Gastroesophageal sphincter (tissue), 4 donors: Measurements from ENCODE around the gene PRX. TPM values are rescaled to one million over a fixed set of nuclear protein-coding genes. Genes with fewer than 3 reads are reported as not detected.

Experiments
- ATAC-seq: fragments of 150-250 bp; one replicate; pipeline ENCODE4 v1.9.1; 2016; ENCODE audit warnings: mild to moderate bottlenecking, moderate library complexity
- H3K27ac ChIP-seq, 4 donors: fragments of 200-600 bp; sonication (generic) in 3 of 4; 1 replicate in 3 of 4; 2 replicates in 1 of 4; pipeline ENCODE4 v1.5.1; 2016 to 2019
- H3K27me3 ChIP-seq: fragments of 200-600 bp; sonication (generic); one replicate; pipeline ENCODE4 v1.5.1; 2019
- H3K36me3 ChIP-seq, 2 donors: fragments of 200-600 bp; sonication (generic); one replicate each; pipeline ENCODE4 v1.5.1; 2019; ENCODE audit warnings: control low read depth in 1 of 2
- H3K4me1 ChIP-seq, 3 donors: fragments of 200-600 bp; sonication (generic); 1 replicate in 2 of 3; 2 replicates in 1 of 3; pipeline ENCODE4 v1.5.1; 2016 to 2019; ENCODE audit warnings: control low read depth in 2 of 3
- H3K4me3 ChIP-seq, 2 donors: fragments of 200-600 bp; sonication (generic); one replicate each; pipeline ENCODE4 v1.5.1; 2019; ENCODE audit warnings: mild to moderate bottlenecking in 1 of 2, moderate library complexity in 1 of 2
- H3K9me3 ChIP-seq, 3 donors: fragments of 200-600 bp; sonication (generic); one replicate each; pipeline ENCODE4 v1.5.1; 2017 to 2019; ENCODE audit warnings: control low read depth in 2 of 3
- EP300 ChIP-seq: sonication (generic); formaldehyde crosslinking; IDR thresholded peaks from one replicate; pipeline ENCODE4 v1.6.1; 2017; ENCODE audit warnings: antibody characterized with exemption, mild to moderate bottlenecking
- POLR2A ChIP-seq, 2 donors: fragments of 450-650 bp; IDR thresholded peaks; one replicate each; pipeline ENCODE4 v1.6.1; 2017; ENCODE audit warnings: antibody characterized with exemption in 2 of 2, mild to moderate bottlenecking in 2 of 2, moderate library complexity in 1 of 2
- POLR2AphosphoS5 ChIP-seq: sonication (generic); formaldehyde crosslinking; IDR thresholded peaks from one replicate; pipeline ENCODE4 v1.6.1; 2017; ENCODE audit warnings: antibody characterized with exemption
- WGBS, 2 donors: methylation state at CpG; one replicate each; pipeline ENCODE4 v1.1.5; 2018; ENCODE audit warnings: low coverage in 1 of 2; 5-methylcytosine and 5-hydroxymethylcytosine counted together
- total RNA-seq, 4 donors: library from RNA; depleted of rRNA; stranded (reverse); fragments of >200 nt; gene quantifications; one replicate each; pipeline ENCODE4 v1.1.0, GENCODE V29; 2016
- TF ChIP-seq, protein P1 (sequence below), 4 experiments: fragments of 200-600 bp in 2 of 4; fragments of 450-650 bp in 2 of 4; sonication (generic) in 1 of 4; IDR thresholded peaks; one replicate each; pipeline ENCODE4 v1.5.1; 2017 to 2019; ENCODE audit warnings: antibody characterized with exemption in 4 of 4, mild to moderate bottlenecking in 2 of 4, moderate library complexity in 2 of 4

Gene PRX
- total RNA-seq, 4 donors from 2014 or later: 4.5 to 12.7 (median 6.7) TPM

DNA sequence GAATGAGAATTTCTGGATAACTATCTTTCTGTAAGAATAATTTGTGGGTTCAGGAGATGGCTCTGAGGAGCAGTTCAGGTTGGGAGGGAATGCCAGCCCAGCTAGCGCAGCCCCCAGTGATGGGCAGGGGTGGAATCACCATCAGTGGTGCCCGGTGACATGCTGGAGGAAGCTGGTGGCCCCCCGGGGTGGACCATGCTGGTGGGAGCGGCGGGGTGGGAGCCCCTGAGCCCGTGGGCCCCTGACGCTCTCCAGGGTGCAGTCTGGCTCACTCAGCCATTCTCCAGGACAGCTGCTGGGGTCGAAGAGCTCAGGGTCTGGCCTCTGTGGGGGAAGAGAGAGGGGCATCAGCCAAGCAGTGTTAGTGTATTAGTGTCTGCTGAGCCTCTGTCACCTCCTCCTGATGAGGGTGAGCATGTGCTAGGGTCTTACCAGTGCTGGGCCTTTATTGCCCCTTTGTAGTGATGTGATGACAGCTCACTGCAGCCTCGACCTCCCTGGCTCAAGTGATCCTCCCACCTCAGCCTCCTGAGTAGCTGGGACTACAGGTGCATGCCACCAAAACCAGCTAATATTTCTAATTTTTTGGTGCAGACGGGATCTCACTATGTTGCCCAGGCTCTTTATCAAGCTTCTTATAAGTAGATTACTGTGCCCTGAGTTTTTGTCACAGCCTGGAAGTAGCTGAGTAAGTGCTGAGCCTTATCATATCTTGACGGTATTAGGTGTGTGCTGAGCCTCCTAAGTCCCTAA lies 33.6 kb downstream of the PRX start:
- Histone ChIP-seq H3K4me1 (no peaks in the 10 kb centered on the region), H3K9me3 (no peaks in the 10 kb centered on the region), H3K27me3 (no peaks in the 10 kb centered on the region), H3K27ac (no peak overlapping the region), H3K36me3 (peaks cover 0 to 62% of the 10 kb centered on the region in 2 donors), H3K4me3 (no peak overlapping the region)
- no peak for ATAC-seq
- TF ChIP-seq, protein P1, sequence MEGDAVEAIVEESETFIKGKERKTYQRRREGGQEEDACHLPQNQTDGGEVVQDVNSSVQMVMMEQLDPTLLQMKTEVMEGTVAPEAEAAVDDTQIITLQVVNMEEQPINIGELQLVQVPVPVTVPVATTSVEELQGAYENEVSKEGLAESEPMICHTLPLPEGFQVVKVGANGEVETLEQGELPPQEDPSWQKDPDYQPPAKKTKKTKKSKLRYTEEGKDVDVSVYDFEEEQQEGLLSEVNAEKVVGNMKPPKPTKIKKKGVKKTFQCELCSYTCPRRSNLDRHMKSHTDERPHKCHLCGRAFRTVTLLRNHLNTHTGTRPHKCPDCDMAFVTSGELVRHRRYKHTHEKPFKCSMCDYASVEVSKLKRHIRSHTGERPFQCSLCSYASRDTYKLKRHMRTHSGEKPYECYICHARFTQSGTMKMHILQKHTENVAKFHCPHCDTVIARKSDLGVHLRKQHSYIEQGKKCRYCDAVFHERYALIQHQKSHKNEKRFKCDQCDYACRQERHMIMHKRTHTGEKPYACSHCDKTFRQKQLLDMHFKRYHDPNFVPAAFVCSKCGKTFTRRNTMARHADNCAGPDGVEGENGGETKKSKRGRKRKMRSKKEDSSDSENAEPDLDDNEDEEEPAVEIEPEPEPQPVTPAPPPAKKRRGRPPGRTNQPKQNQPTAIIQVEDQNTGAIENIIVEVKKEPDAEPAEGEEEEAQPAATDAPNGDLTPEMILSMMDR (IDR thresholded peaks at IDR 0.05): no peak
- no peak for TF ChIP-seq POLR2A (IDR thresholded peaks at IDR 0.05)
- TF ChIP-seq EP300: no peak
- TF ChIP-seq POLR2AphosphoS5: no peak
- WGBS, 2 donors: 66 to 90% methylated on average over 3 to 6 of the region's 11 CpGs

DNA sequence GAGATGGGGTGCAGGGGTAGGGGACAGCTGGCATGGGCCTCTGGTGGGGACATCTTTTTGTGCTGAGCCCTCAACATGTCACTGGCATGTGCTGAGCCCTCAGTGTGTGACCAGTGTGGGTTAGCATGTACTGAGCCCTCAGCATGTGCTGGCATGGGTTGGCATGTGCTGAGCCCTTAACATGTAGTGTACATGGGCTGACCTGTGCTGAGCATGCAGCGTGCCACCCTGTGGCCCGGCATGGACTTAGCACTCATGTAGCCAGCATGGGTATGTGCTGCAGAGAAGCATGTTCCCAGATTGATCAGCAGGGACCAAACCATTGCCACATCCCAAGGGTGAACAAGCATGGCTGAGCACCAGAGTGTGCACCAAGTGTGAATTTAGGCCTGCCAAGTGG lies 34.7 kb downstream of the PRX start:
- WGBS, 2 donors: no CpG with 5 or more reads among the region's 2 CpGs
- no peak for TF ChIP-seq EP300
- TF ChIP-seq POLR2AphosphoS5: no peak
- no peak for TF ChIP-seq POLR2A (IDR thresholded peaks at IDR 0.05)
- TF ChIP-seq, protein P1 (IDR thresholded peaks at IDR 0.05): no peak
- H3K36me3 ChIP-seq: peaks cover 0 to 74% of the 10 kb centered on the region in 2 donors

GRCh38 chr19:40377876-40378385 lies 35.2 kb downstream of the PRX start:
- Histone ChIP-seq H3K4me3 (no peak overlapping the region), H3K36me3 (peaks cover 0 to 79% of the 10 kb centered on the region in 2 donors), H3K27me3 (no peaks in the 10 kb centered on the region), H3K27ac (no peak overlapping the region), H3K4me1 (no peaks in the 10 kb centered on the region), H3K9me3 (no peaks in the 10 kb centered on the region)
- TF ChIP-seq, protein P1 (IDR thresholded peaks at IDR 0.05): no peak
- TF ChIP-seq POLR2A (IDR thresholded peaks at IDR 0.05): no peak
- TF ChIP-seq POLR2AphosphoS5: no peak
- no peak for TF ChIP-seq EP300
- WGBS, 2 donors: 60% methylated on average over 1 of the region's 25 CpGs; no CpG with 5 or more reads in 1 of the 2 donors
- no peak for ATAC-seq

More for the DNA sequence above, 34.7 kb downstream of the PRX start:
- ATAC-seq: no peak
- H3K4me1 ChIP-seq: no peaks in the 10 kb centered on the region
- no peaks in the 10 kb centered on the region for H3K27me3 ChIP-seq
- H3K27ac ChIP-seq: no peak overlapping the region
- H3K4me3 ChIP-seq: no peak overlapping the region
- no peaks in the 10 kb centered on the region for H3K9me3 ChIP-seq

DNA sequence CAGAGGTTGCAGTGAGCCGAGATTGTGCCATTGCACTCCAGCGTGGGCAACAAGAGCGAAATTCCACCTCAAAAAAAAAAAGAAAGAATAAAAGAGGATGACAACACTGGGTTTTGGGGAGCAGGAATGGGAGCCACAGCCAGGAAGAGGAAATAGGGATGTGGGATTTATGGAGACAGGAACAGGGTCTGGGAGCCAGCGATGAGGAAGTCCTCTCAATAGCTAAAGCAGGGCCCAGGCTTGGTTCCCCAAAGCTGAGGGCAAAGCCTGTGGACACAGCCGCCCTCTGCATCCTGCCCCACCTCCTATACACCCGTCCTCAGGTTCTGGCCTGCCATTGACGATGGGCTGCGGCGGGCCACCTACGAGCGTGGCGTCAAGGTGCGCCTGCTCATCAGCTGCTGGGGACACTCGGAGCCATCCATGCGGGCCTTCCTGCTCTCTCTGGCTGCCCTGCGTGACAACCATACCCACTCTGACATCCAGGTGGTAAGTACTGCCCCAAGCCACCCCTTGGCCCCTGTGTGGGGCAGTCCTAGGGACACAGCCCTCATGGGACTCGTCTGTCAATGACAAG lies 36.8 kb downstream of the PRX start:
- H3K9me3 ChIP-seq: no peaks in the 10 kb centered on the region
- WGBS, 2 donors: 88% methylated on average over 1 of the region's 17 CpGs; no CpG with 5 or more reads in 1 of the 2 donors
- no peaks in the 10 kb centered on the region for H3K4me1 ChIP-seq
- H3K27ac ChIP-seq: no peak overlapping the region
- ATAC-seq: no peak
- no peak for TF ChIP-seq EP300
- no peak for TF ChIP-seq POLR2A (IDR thresholded peaks at IDR 0.05)
- TF ChIP-seq, protein P1 (IDR thresholded peaks at IDR 0.05): no peak
- no peak for TF ChIP-seq POLR2AphosphoS5
- peaks cover 0 to 95% of the 10 kb centered on the region in 2 donors for H3K36me3 ChIP-seq
- no peaks in the 10 kb centered on the region for H3K27me3 ChIP-seq
- H3K4me3 ChIP-seq: no peak overlapping the region
